22Rv1 (cell line): Measurements from ENCODE around the gene EMC10.
"Not testable (repeated sequence)": the region's sequence is repeated elsewhere in the genome, so short reads cannot be mapped to it uniquely, and the experiment has no call there.

Source experiments
- ZFX ChIP-seq: fragments of 450-650 bp; IDR thresholded peaks from 2 replicates; pipeline ENCODE4 v1.6.1; 2017; ENCODE audit warnings: antibody characterized with exemption, borderline replicate concordance
- TF ChIP-seq, protein P1 (sequence below): fragments of 450-650 bp; IDR thresholded peaks from 2 replicates; pipeline ENCODE4 v1.5.1; 2017; ENCODE audit warnings: mild to moderate bottlenecking

DNA sequence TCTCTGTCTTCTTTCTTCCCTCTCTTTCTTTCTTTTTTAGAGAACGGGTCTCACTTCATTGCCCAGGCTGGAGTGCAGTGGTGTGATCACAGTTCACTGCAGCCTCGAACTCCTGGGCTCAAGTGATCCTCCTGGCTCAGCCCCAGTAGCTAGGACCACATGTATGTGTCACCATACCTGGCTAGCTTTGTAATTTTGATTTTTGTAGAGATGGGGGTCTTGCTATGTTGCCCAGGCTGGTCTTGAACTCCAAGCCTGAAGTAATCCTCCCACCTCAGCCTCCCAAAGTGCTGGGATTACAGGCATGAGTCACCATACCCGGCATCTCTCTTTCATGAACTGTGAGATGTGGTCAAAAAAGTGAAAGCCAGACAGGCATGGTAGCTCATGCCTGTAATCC lies 3.0 kb upstream of the EMC10 start:
- TF ChIP-seq, protein P1, sequence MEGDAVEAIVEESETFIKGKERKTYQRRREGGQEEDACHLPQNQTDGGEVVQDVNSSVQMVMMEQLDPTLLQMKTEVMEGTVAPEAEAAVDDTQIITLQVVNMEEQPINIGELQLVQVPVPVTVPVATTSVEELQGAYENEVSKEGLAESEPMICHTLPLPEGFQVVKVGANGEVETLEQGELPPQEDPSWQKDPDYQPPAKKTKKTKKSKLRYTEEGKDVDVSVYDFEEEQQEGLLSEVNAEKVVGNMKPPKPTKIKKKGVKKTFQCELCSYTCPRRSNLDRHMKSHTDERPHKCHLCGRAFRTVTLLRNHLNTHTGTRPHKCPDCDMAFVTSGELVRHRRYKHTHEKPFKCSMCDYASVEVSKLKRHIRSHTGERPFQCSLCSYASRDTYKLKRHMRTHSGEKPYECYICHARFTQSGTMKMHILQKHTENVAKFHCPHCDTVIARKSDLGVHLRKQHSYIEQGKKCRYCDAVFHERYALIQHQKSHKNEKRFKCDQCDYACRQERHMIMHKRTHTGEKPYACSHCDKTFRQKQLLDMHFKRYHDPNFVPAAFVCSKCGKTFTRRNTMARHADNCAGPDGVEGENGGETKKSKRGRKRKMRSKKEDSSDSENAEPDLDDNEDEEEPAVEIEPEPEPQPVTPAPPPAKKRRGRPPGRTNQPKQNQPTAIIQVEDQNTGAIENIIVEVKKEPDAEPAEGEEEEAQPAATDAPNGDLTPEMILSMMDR: not testable (repeated sequence)
- TF ChIP-seq ZFX: not testable (repeated sequence)
